Erythroblast (primary cell): ENCODE data around the gene DBH.

ENCODE experiments used
- GATA1 ChIP-seq: IDR thresholded peaks from 2 replicates; pipeline ENCODE4 v1.6.1; 2011; ENCODE audit warnings: low read depth, mild to moderate bottlenecking, control low read depth, low read length, moderate library complexity
- POLR2A ChIP-seq: IDR thresholded peaks from 2 replicates; pipeline ENCODE4 v1.6.1; 2011; ENCODE audit warnings: mild to moderate bottlenecking, low read length

DNA sequence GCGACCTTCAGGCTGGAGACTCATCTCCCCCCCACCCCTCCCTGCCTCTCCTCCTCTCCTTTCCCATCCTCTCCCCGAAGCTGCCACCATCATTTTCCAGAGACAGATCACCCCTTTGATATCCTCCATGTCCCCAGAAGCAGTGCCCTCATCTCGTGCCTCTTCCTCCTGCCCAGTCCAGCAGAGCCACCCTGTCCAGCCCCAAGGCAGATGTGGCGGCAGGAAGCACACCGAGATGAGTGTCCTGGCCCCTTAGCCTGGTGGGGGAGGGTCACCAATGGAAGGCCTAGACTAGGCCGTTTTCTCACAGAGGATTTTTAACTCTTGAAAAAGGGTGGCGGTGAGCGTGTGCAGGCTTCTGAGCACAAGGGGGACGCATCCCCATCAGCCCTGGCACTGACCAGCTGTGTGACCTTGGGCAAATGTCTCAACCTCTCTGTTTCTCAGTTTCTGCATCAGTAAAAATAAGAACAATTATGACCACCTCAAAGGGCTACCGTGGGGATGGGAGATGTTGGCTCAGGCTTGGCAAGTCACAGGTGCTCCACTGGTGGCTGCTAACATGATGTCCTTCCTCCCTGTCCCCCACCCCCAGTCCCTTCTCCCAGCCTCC, 53.1 kb downstream of the DBH start:
- TF ChIP-seq POLR2A (no peak), GATA1 (no peak)
